Measurements from ENCODE around the gene RBSN. TPM values are rescaled to one million over a fixed set of nuclear protein-coding genes. Genes with fewer than 3 reads are reported as not detected.

Gene RBSN
- total and polyA plus RNA-seq, 9 donors = 17.3 to 27.0 (median 22.4) TPM

GRCh38 chr3:15086263-15086662 is 12.7 kb downstream of the RBSN start:
- H3K36me3 ChIP-seq (ENCODE audit: control insufficient read depth, insufficient read depth, low read length) = peaks cover 70% of the 10 kb centered on the region
- no peak overlapping the region for H3K4me3 ChIP-seq (ENCODE audit: low read length)
- no peaks in the 10 kb centered on the region for H3K27me3 ChIP-seq (ENCODE audit: control insufficient read depth, insufficient read depth, low read length)
- WGBS (ENCODE audit: insufficient coverage) = no CpG with 5 or more reads among the region's 2 CpGs
- no peak overlapping the region for H3K27ac ChIP-seq (ENCODE audit: low read length)
- H3K4me1 ChIP-seq (ENCODE audit: control insufficient read depth, insufficient read depth, low read length) = no peaks in the 10 kb centered on the region
- no peak for DNase-seq
- H3K9me3 ChIP-seq (replicated peaks; ENCODE audit: control insufficient read depth, low read depth, low read length) = no peaks in the 10 kb centered on the region

GRCh38 chr3:15083252-15083651 is 15.7 kb downstream of the RBSN start:
- WGBS (ENCODE audit: insufficient coverage) = 100% methylated on average over 1 of the region's 1 CpG
- Histone ChIP-seq H3K4me3 (ENCODE audit: low read length) (no peak overlapping the region), H3K4me1 (ENCODE audit: control insufficient read depth, insufficient read depth, low read length) (no peaks in the 10 kb centered on the region), H3K27me3 (ENCODE audit: control insufficient read depth, insufficient read depth, low read length) (no peaks in the 10 kb centered on the region), H3K9me3 (replicated peaks; ENCODE audit: control insufficient read depth, low read depth, low read length) (no peaks in the 10 kb centered on the region), H3K36me3 (ENCODE audit: control insufficient read depth, insufficient read depth, low read length) (peaks cover 77% of the 10 kb centered on the region), H3K27ac (ENCODE audit: low read length) (no peak overlapping the region)
- no peak for DNase-seq

- no peak for DNase-seq
- Histone ChIP-seq H3K36me3 (ENCODE audit: control insufficient read depth, insufficient read depth, low read length) (peaks cover 82% of the 10 kb centered on the region), H3K4me3 (ENCODE audit: low read length) (no peak overlapping the region), H3K4me1 (ENCODE audit: control insufficient read depth, insufficient read depth, low read length) (no peaks in the 10 kb centered on the region), H3K27me3 (ENCODE audit: control insufficient read depth, insufficient read depth, low read length) (no peaks in the 10 kb centered on the region), H3K9me3 (replicated peaks; ENCODE audit: control insufficient read depth, low read depth, low read length) (no peaks in the 10 kb centered on the region), H3K27ac (ENCODE audit: low read length) (no peak overlapping the region)
- WGBS (ENCODE audit: insufficient coverage) = 93% methylated on average over 7 of the region's 13 CpGs
Measured at GRCh38 chr3:15081960-15082664, 16.8 kb downstream of the RBSN start.

- no peaks in the 10 kb centered on the region for H3K9me3 ChIP-seq (replicated peaks; ENCODE audit: control insufficient read depth, low read depth, low read length)
- DNase-seq = no peak
- peaks cover 90% of the 10 kb centered on the region for H3K36me3 ChIP-seq (ENCODE audit: control insufficient read depth, insufficient read depth, low read length)
- no peak overlapping the region for H3K27ac ChIP-seq (ENCODE audit: low read length)
- H3K27me3 ChIP-seq (ENCODE audit: control insufficient read depth, insufficient read depth, low read length) = no peaks in the 10 kb centered on the region
- H3K4me3 ChIP-seq (ENCODE audit: low read length) = no peak overlapping the region
- no peaks in the 10 kb centered on the region for H3K4me1 ChIP-seq (ENCODE audit: control insufficient read depth, insufficient read depth, low read length)
- WGBS (ENCODE audit: insufficient coverage) = 60% methylated on average over 1 of the region's 3 CpGs
Measured at GRCh38 chr3:15079091-15079490, 19.9 kb downstream of the RBSN start.

- Histone ChIP-seq H3K4me3 (ENCODE audit: low read length) (no peak overlapping the region), H3K27ac (ENCODE audit: low read length) (no peak overlapping the region), H3K27me3 (ENCODE audit: control insufficient read depth, insufficient read depth, low read length) (no peaks in the 10 kb centered on the region), H3K36me3 (ENCODE audit: control insufficient read depth, insufficient read depth, low read length) (peaks cover 75% of the 10 kb centered on the region), H3K9me3 (replicated peaks; ENCODE audit: control insufficient read depth, low read depth, low read length) (no peaks in the 10 kb centered on the region), H3K4me1 (ENCODE audit: control insufficient read depth, insufficient read depth, low read length) (no peaks in the 10 kb centered on the region)
- no peak for DNase-seq
- WGBS (ENCODE audit: insufficient coverage) = 92% methylated on average over 12 of the region's 19 CpGs
Measured at GRCh38 chr3:15074500-15074899, 24.4 kb downstream of the RBSN start.

- WGBS (ENCODE audit: insufficient coverage) = 100% methylated on average over 1 of the region's 2 CpGs
- H3K27me3 ChIP-seq (ENCODE audit: control insufficient read depth, insufficient read depth, low read length) = no peaks in the 10 kb centered on the region
- H3K4me1 ChIP-seq (ENCODE audit: control insufficient read depth, insufficient read depth, low read length) = no peaks in the 10 kb centered on the region
- no peak overlapping the region for H3K27ac ChIP-seq (ENCODE audit: low read length)
- H3K4me3 ChIP-seq (ENCODE audit: low read length) = no peak overlapping the region
- H3K36me3 ChIP-seq (ENCODE audit: control insufficient read depth, insufficient read depth, low read length) = peaks cover 52% of the 10 kb centered on the region
- H3K9me3 ChIP-seq (replicated peaks; ENCODE audit: control insufficient read depth, low read depth, low read length) = no peaks in the 10 kb centered on the region
- DNase-seq = no peak
Measured at GRCh38 chr3:15071699-15072098, 27.2 kb downstream of the RBSN start.

- no peak for DNase-seq
- Histone ChIP-seq H3K27me3 (ENCODE audit: control insufficient read depth, insufficient read depth, low read length) (no peaks in the 10 kb centered on the region), H3K9me3 (replicated peaks; ENCODE audit: control insufficient read depth, low read depth, low read length) (no peaks in the 10 kb centered on the region), H3K36me3 (ENCODE audit: control insufficient read depth, insufficient read depth, low read length) (peaks cover 31% of the 10 kb centered on the region), H3K4me3 (ENCODE audit: low read length) (no peak overlapping the region), H3K27ac (ENCODE audit: low read length) (no peak overlapping the region), H3K4me1 (ENCODE audit: control insufficient read depth, insufficient read depth, low read length) (no peaks in the 10 kb centered on the region)
- WGBS (ENCODE audit: insufficient coverage) = no CpG with 5 or more reads among the region's 1 CpG
Measured at GRCh38 chr3:15069441-15069840, 29.5 kb downstream of the RBSN start.

GRCh38 chr3:15066467-15066866 is 32.5 kb downstream of the RBSN start:
- Histone ChIP-seq H3K36me3 (ENCODE audit: control insufficient read depth, insufficient read depth, low read length) (peaks cover 9% of the 10 kb centered on the region), H3K4me3 (ENCODE audit: low read length) (no peak overlapping the region), H3K27me3 (ENCODE audit: control insufficient read depth, insufficient read depth, low read length) (no peaks in the 10 kb centered on the region), H3K27ac (ENCODE audit: low read length) (no peak overlapping the region), H3K4me1 (ENCODE audit: control insufficient read depth, insufficient read depth, low read length) (peaks cover 13% of the 10 kb centered on the region), H3K9me3 (replicated peaks; ENCODE audit: control insufficient read depth, low read depth, low read length) (no peaks in the 10 kb centered on the region)
- DNase-seq = no peak
- WGBS (ENCODE audit: insufficient coverage) = no CpG with 5 or more reads among the region's 3 CpGs

- Histone ChIP-seq H3K27ac (ENCODE audit: low read length) (no peak overlapping the region), H3K36me3 (ENCODE audit: control insufficient read depth, insufficient read depth, low read length) (peaks cover 6% of the 10 kb centered on the region), H3K4me1 (ENCODE audit: control insufficient read depth, insufficient read depth, low read length) (peaks cover 13% of the 10 kb centered on the region), H3K27me3 (ENCODE audit: control insufficient read depth, insufficient read depth, low read length) (no peaks in the 10 kb centered on the region), H3K4me3 (ENCODE audit: low read length) (peak overlapping the region; percentile 100), H3K9me3 (replicated peaks; ENCODE audit: control insufficient read depth, low read depth, low read length) (no peaks in the 10 kb centered on the region)
- WGBS (ENCODE audit: insufficient coverage) = 56% methylated on average over 9 of the region's 16 CpGs
- no peak for DNase-seq
Measured at GRCh38 chr3:15065550-15066007, 33.4 kb downstream of the RBSN start.

GRCh38 chr3:15064835-15065549 is 34.0 kb downstream of the RBSN start, which contains the start of gene MRPS25:
Gene MRPS25, minus strand, starts transcription at chr3:15065315. Its CDS starts 121 bp downstream, at chr3:15065194.
- under 1% methylated on average over 52 of the region's 69 CpGs for WGBS (ENCODE audit: insufficient coverage)
- H3K4me3 ChIP-seq (ENCODE audit: low read length) = peak within 1 kb of the TSS; percentile 100
- H3K9me3 ChIP-seq (replicated peaks; ENCODE audit: control insufficient read depth, low read depth, low read length) = no peaks in the 10 kb centered on the region
- H3K4me1 ChIP-seq (ENCODE audit: control insufficient read depth, insufficient read depth, low read length) = peaks cover 13% of the 10 kb centered on the region
- no peaks in the 10 kb centered on the region for H3K27me3 ChIP-seq (ENCODE audit: control insufficient read depth, insufficient read depth, low read length)
- H3K27ac ChIP-seq (ENCODE audit: low read length) = peak within 1 kb of the TSS; percentile 86
- peaks cover 2% of the 10 kb centered on the region for H3K36me3 ChIP-seq (ENCODE audit: control insufficient read depth, insufficient read depth, low read length)
- DNase-seq = peak; percentile 95
